IMR-90 (cell line): Measurements from ENCODE around the gene VDAC1. TPM values are rescaled to one million over a fixed set of nuclear protein-coding genes. Genes with fewer than 3 reads are reported as not detected.
A peak's percentile ranks its signal among the peaks of the same experiment; 100 is the strongest.

Experiments used
- ATAC-seq: fragments of 200-7000 bp; cut with Tn5 transposase; 2 replicates; pipeline ENCODE4 v1.9.1; 2020; ENCODE audit warnings: low read depth, mild to moderate bottlenecking, moderate library complexity
- BruUV-seq: library from RNA; stranded (reverse); fragments of 400-500 nt; replicated peaks from 2 replicates; lab custom pipeline; 2021; lab: Mats Ljungman, UMichigan
- CTCF ChIA-PET: fragments of 300-600 bp; formaldehyde crosslinking; extraction: SDS; loops from one replicate; lab custom pipeline; 2021; ENCODE audit warnings: antibody characterized with exemption; lab: Yijun Ruan, JAX
- POLR2A ChIA-PET: fragments of 300-600 bp; sonication (Branson Sonifier 250); formaldehyde crosslinking; loops from one replicate; lab custom pipeline; 2022; ENCODE audit warnings: antibody characterized with exemption; ENCODE audit not compliant: unreplicated experiment; lab: Charles Lee
- DNase-seq: peaks from one replicate; pipeline ENCODE4 v3.0.0; 2013
- H2AFZ ChIP-seq: replicated peaks from 2 replicates; pipeline ENCODE3; 2013; ENCODE audit warnings: low read length, mild to moderate bottlenecking; ENCODE audit not compliant: poor library complexity
- H2AK5ac ChIP-seq: 2 replicates; pipeline ENCODE4 v1.6.1; 2013; ENCODE audit warnings: low read depth, low read length, inconsistent platforms
- H2AK9ac ChIP-seq: replicated peaks from 2 replicates; pipeline ENCODE3; 2013; ENCODE audit warnings: mild to moderate bottlenecking, low read depth, low read length, moderate library complexity; ENCODE audit not compliant: poor library complexity
- H2BK120ac ChIP-seq: 2 replicates; pipeline ENCODE4 v1.6.1; 2013; ENCODE audit warnings: low read depth, low read length, inconsistent platforms
- H2BK15ac ChIP-seq: 3 replicates; pipeline ENCODE4 v1.6.1; 2013; ENCODE audit warnings: low read depth, low read length, inconsistent platforms
- H2BK20ac ChIP-seq: 2 replicates; pipeline ENCODE4 v1.6.1; 2013; ENCODE audit warnings: low read depth, mild to moderate bottlenecking, inconsistent platforms, low read length, moderate library complexity
- H2BK5ac ChIP-seq: 2 replicates; pipeline ENCODE4 v1.6.1; 2013; ENCODE audit warnings: mild to moderate bottlenecking, low read depth, low read length, inconsistent platforms; ENCODE audit not compliant: poor library complexity, severe bottlenecking
- H3K14ac ChIP-seq: replicated peaks from 2 replicates; pipeline ENCODE4 v1.6.1; 2013; ENCODE audit warnings: low read depth, low read length, inconsistent platforms
- H3K18ac ChIP-seq: 2 replicates; pipeline ENCODE4 v1.6.1; 2013; ENCODE audit warnings: low read depth, low read length, control low read depth
- H3K23ac ChIP-seq: 2 replicates; pipeline ENCODE4 v1.6.1; 2013; ENCODE audit warnings: low read depth, low read length, inconsistent platforms
- H3K27ac ChIP-seq: 2 replicates; pipeline ENCODE4 v1.5.1; 2013; ENCODE audit warnings: mild to moderate bottlenecking, control low read depth, low read length; ENCODE audit not compliant: insufficient read depth
- H3K27me3 ChIP-seq: 2 replicates; pipeline ENCODE4 v1.6.1; 2013; ENCODE audit warnings: low read length; ENCODE audit not compliant: control insufficient read depth, insufficient read depth
- H3K36me3 ChIP-seq: 2 replicates; pipeline ENCODE4 v1.6.1; 2013; ENCODE audit warnings: low read length, mixed read lengths; ENCODE audit not compliant: control insufficient read depth, insufficient read depth
- H3K4ac ChIP-seq: 2 replicates; pipeline ENCODE4 v1.6.1; 2013; ENCODE audit warnings: low read depth, low read length, inconsistent platforms
- H3K4me1 ChIP-seq: 2 replicates; pipeline ENCODE4 v1.6.1; 2013; ENCODE audit warnings: low read length, mixed read lengths; ENCODE audit not compliant: control insufficient read depth, insufficient read depth
- H3K4me2 ChIP-seq: 2 replicates; pipeline ENCODE4 v1.6.1; 2013; ENCODE audit warnings: low read depth, mild to moderate bottlenecking, control low read depth, low read length, moderate library complexity
- H3K4me3 ChIP-seq: 2 replicates; pipeline ENCODE4 v1.5.1; 2013; ENCODE audit warnings: low read depth, mild to moderate bottlenecking, control low read depth, low read length, moderate library complexity; ENCODE audit not compliant: insufficient read depth
- H3K56ac ChIP-seq: 2 replicates; pipeline ENCODE4 v1.6.1; 2013; ENCODE audit warnings: low read length, inconsistent platforms; ENCODE audit not compliant: insufficient read depth; ENCODE audit errors: extremely low read depth
- H3K79me1 ChIP-seq, 2 experiments: 2 replicates each; pipeline ENCODE4 v1.6.1; 2013; ENCODE audit warnings: low read length in 2 of 2, inconsistent platforms in 1 of 2, low read depth in 1 of 2
- H3K9ac ChIP-seq: 2 replicates; pipeline ENCODE4 v1.6.1; 2013; ENCODE audit warnings: low read depth, low read length, control low read depth
- H3K9me1 ChIP-seq: 2 replicates; pipeline ENCODE4 v1.6.1; 2013; ENCODE audit warnings: low read length, inconsistent platforms; ENCODE audit not compliant: insufficient read depth
- H3K9me3 ChIP-seq: 2 replicates; pipeline ENCODE4 v1.6.1; 2013; ENCODE audit warnings: low read length; ENCODE audit not compliant: control insufficient read depth, insufficient read depth
- H4K20me1 ChIP-seq: 2 replicates; pipeline ENCODE4 v1.6.1; 2013; ENCODE audit warnings: low read length, inconsistent platforms; ENCODE audit not compliant: insufficient read depth
- H4K5ac ChIP-seq: 2 replicates; pipeline ENCODE4 v1.6.1; 2013; ENCODE audit warnings: mild to moderate bottlenecking, low read depth, low read length, control low read depth
- H4K8ac ChIP-seq, 2 experiments: 2 replicates each; pipeline ENCODE4 v1.6.1; 2013; ENCODE audit warnings: low read depth in 2 of 2, low read length in 2 of 2, control low read depth in 1 of 2, inconsistent platforms in 1 of 2
- H4K91ac ChIP-seq: 2 replicates; pipeline ENCODE4 v1.6.1; 2013; ENCODE audit warnings: low read depth, low read length, inconsistent platforms; ENCODE audit not compliant: insufficient read depth
- MAFK ChIP-seq: IDR thresholded peaks from 2 replicates; pipeline ENCODE4 v1.6.1; 2012; ENCODE audit warnings: low read depth, low read length, improper control_type of control experiment
- USF2 ChIP-seq: fragments of 150-350 bp; IDR thresholded peaks from 2 replicates; pipeline ENCODE4 v1.6.1; 2017; ENCODE audit warnings: mild to moderate bottlenecking, antibody characterized with exemption, low read length, low read depth
- WGBS, 2 experiments: methylation state at CpG; one replicate each; pipeline versions ENCODE4 v1.1.5 to v1.1.7; 2013; ENCODE audit warnings: missing lambda C conversion rate in 2 of 2; ENCODE audit not compliant: insufficient read length in 1 of 2; ENCODE audit errors: extremely low coverage in 2 of 2; 5-methylcytosine and 5-hydroxymethylcytosine counted together
- dilution Hi-C: fragments of 300-500 bp; cut with HindIII; formaldehyde crosslinking; loops from one replicate; pipeline ENCODE4 v1.14.3; 2018; ENCODE audit warnings: low sequenced_read_pairs; ENCODE audit not compliant: unreplicated experiment
- in situ Hi-C: fragments of 300-500 bp; cut with MboI; formaldehyde crosslinking; loops from 3 replicates; pipeline ENCODE4 v1.14.3; 2019; ENCODE audit warnings: low sequenced_read_pairs, inconsistent platforms, mixed read lengths
- intact Hi-C: fragments of 100-400 bp; cut with micrococcal nuclease; formaldehyde crosslinking; loops from 2 replicates; pipeline ENCODE4 v1.10.0; 2022
- polyA plus RNA-seq, 3 experiments: library from polyadenylated mRNA; depleted of rRNA; stranded (reverse); fragments of >200 nt; gene quantifications; 2 replicates each; pipeline ENCODE4 v1.2.3, GENCODE V29; 2012; ENCODE audit warnings: low replicate concordance in 1 of 3
- total RNA-seq: library from RNA; depleted of rRNA; stranded (reverse); fragments of >200 nt; gene quantifications from 2 replicates; pipeline ENCODE4 v1.2.3, GENCODE V29; 2012

Gene VDAC1
- total and polyA plus RNA-seq, 2 of the 4 experiments (the other 2 are of a cell fraction): 289 to 365 TPM

GRCh38 chr5:134028496-134028895 is 23.7 kb upstream of the VDAC1 start:
- POLR2A ChIA-PET: no interaction called here
- no peak overlapping the region for H3K27ac ChIP-seq
- no TSS peak for BruUV-seq

More at GRCh38 chr5:134028496-134028895, 23.7 kb upstream of the VDAC1 start:
- TF ChIP-seq MAFK: no peak
- no peak for TF ChIP-seq USF2
- Histone ChIP-seq H3K14ac (no peak overlapping the region), H3K27me3 (peaks cover 27% of the 10 kb centered on the region), H2BK5ac (no peak overlapping the region), H3K4me3 (no peak overlapping the region), H4K5ac (no peak overlapping the region), H2BK120ac (no peak overlapping the region; the same call in 1 of the 2 replicates), H3K9ac (no peak overlapping the region), H4K8ac (peak overlapping the region in 1 of 2 experiments; percentile 1; a peak in 1 of 4 replicates), H2AK9ac (no peak overlapping the region), H3K18ac (peak overlapping the region; percentile 67), H3K36me3 (no peaks in the 10 kb centered on the region), H3K23ac (no peak overlapping the region), H2AFZ (no peak overlapping the region), H2BK20ac (peak overlapping the region; percentile 23; the same call in 1 of the 2 replicates), H4K20me1 (peaks cover 7% of the 10 kb centered on the region; the same call in 1 of the 2 replicates), H3K4me2 (no peak overlapping the region), H2AK5ac (peak overlapping the region; percentile 41), H3K4me1 (peaks cover 6% of the 10 kb centered on the region), H3K9me1 (peaks cover 6% of the 10 kb centered on the region; the same call in 1 of the 2 replicates), H3K56ac (no peak overlapping the region), H4K91ac (no peak overlapping the region; the same call in 1 of the 2 replicates), H3K79me1 (no peaks in the 10 kb centered on the region), H2BK15ac (peak overlapping the region; percentile 22; the same call in 1 of the 3 replicates), H3K9me3 (no peaks in the 10 kb centered on the region; the same call in 1 of the 2 replicates), H3K4ac (peak overlapping the region; percentile 16)
- in situ Hi-C loops: loop anchor here (25.0 kb wide), 1 partner anchor 259 kb away; no protein-coding TSS in a partner anchor
- dilution Hi-C loops: no loop called here
- CTCF ChIA-PET: no interaction called here
- ATAC-seq: no peak
- no peak for DNase-seq
- no CpG with 5 or more reads among the region's 3 CpGs for whole genome bisulfite sequencing, 2 experiments
- intact Hi-C loops: no loop called here
